NCI-H526 treated with DMSO at 0.1 percent for 48 hours (cell line): ENCODE results near the gene ITPRIP.

ENCODE experiments used
- DNase-seq: peaks from one replicate; lab custom pipeline; 2025; lab: John Stamatoyannopoulos, UW

ITPRIP gene

DNA sequence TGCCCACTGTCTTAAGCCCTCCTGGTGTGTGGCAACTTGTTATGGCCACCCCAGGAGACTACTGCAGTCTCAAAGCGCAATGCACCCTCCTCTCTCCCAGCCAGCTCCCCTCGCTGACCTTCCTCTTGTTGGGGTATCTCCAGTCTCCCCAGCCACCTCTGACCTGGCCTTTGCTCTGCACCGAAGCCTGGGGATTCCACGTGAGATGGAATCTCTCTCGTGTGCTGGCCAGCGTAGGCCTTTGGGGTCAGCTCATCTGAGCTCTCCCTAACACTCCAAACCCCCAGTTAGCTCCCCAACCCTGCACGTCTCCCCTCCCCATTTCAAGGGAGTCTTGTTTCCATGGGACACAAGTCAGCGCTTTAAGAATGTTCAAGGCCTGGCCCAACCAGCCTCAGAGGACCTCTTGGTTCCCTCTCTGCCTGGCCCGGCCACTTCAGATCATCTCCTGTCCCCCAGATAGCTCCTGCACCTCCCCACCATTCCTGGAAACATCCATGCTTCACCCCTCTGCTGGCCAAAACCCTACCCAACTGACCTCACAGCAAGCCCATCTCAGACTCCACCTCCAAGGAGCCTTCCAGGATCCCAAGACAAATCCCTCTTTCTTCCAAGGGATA lies 11.2 kb downstream of the ITPRIP start:
- DNase-seq: no peak

GRCh38 chr10:104325436-104326435 lies 12.5 kb downstream of the ITPRIP start:
- no peak for DNase-seq

DNA sequence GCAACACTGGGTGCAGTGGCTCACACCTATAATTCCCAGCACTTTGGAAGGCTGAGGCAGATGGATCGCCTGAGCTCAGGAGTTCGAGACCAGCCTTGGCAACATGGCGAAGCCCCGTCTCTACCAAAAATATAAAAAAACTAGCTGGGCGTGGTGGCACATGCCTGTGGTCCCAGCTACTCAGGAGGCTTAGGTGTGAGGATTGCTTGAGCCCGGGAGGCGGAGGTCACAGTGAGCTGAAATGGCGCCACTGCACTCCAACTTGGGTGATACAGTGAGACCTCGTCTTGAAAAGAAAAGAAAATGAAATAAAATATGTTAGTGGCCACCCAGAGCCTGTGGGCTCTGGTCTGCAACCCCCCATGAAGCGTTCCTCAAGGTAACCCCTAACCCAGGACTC lies 13.3 kb downstream of the ITPRIP start:
- no peak for DNase-seq

GRCh38 chr10:104324221-104324686 lies 14.0 kb downstream of the ITPRIP start:
- DNase-seq: no peak

DNA sequence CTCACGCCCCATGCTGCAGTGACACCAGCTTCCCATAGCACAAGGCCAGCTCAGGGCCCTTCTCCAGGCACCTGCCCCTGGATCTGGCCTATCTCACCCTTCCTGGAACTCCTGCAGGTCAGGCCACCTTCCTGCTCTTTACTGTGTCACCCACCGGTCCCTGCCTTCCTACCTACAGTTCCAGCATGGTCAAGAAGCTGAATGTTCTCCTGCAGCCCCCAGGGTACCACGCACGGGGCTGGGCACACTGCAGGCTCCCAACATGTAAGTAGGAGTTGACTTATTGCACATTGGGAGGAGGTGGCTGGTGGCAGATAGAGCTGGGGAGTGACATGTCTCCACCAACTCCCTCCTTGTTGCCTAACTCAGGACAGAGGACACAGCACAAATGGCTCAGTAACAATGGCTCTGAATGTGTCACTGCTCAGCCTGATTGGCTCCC lies 14.5 kb downstream of the ITPRIP start:
- DNase-seq: no peak

DNA sequence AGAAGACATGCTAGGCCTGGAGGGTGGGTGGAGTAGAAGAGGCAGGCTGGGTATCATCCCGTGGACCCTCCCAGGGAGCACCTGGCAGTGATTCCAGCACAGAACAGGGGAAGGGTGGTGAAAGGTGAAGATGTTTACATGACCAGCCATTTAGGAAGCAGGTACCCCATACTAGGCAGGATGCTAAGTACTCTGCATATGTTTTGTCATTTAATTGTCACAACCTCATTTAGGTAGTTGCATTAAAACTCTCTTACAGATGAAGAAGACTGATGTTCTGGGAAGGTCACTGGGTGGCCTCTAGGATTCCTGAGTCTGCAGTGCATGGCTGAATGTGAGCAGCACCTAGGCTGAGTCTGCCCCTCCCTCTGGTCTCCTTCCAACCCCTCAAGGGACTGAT lies 15.2 kb downstream of the ITPRIP start:
- DNase-seq: no peak

GRCh38 chr10:104322416-104322782 lies 15.9 kb downstream of the ITPRIP start:
- DNase-seq: peak; percentile 61

- no peak for DNase-seq
These were observed 16.4 kb downstream of the ITPRIP start for GRCh38 chr10:104321725-104322415.

DNA sequence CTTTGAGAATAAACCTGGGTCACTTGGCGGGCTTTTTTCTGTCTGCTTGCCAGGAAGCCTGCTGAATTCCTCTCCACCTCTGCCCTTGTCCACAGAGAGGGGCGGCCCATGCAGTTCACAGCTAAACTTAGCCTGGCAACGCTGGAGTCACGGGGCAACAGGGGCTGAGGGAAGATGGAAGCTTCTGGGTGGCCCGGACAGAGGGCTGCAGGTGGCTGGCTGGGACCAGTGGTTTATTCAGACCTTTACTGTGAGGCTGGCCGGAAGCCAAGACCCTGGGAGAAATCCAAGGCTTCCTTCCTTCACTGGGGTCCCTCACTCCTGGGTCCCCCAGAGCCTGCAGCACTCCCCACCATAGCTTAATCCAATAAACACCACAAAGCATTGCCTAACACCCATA lies 17.0 kb downstream of the ITPRIP start:
- DNase-seq: no peak

GRCh38 chr10:104318810-104319741 lies 19.2 kb downstream of the ITPRIP start:
- DNase-seq: no peak

GRCh38 chr10:104318326-104318725 lies 19.9 kb downstream of the ITPRIP start:
- DNase-seq: no peak

- no peak for DNase-seq
These were observed 20.5 kb downstream of the ITPRIP start for GRCh38 chr10:104317726-104318299.

- no peak for DNase-seq
These were observed 21.0 kb downstream of the ITPRIP start for GRCh38 chr10:104317269-104317710.

- DNase-seq: no peak
These were observed 21.8 kb downstream of the ITPRIP start for GRCh38 chr10:104316321-104317099.

DNA sequence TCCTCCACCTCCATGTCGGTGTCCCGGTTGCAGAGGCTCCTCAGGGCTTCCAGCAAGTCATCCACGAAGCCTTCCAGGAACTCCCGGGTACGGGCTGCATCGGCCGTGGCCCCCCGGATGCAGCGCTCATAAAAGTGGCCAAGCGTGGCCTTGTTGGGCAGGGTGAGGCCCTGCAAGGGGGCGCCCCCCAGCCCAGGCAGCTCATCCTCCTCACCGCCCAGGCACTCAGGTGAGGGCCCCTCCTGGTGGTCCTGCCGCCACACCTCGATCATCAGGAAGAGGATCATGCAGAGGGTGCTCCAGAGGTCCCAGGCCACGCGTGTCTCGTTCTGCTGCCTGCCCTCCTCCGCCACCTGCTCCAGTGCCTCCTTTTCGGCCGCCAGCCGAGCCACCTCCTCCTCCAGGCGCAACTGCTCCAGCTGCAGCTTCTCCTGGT lies 22.8 kb downstream of the ITPRIP start:
- no peak for DNase-seq

DNA sequence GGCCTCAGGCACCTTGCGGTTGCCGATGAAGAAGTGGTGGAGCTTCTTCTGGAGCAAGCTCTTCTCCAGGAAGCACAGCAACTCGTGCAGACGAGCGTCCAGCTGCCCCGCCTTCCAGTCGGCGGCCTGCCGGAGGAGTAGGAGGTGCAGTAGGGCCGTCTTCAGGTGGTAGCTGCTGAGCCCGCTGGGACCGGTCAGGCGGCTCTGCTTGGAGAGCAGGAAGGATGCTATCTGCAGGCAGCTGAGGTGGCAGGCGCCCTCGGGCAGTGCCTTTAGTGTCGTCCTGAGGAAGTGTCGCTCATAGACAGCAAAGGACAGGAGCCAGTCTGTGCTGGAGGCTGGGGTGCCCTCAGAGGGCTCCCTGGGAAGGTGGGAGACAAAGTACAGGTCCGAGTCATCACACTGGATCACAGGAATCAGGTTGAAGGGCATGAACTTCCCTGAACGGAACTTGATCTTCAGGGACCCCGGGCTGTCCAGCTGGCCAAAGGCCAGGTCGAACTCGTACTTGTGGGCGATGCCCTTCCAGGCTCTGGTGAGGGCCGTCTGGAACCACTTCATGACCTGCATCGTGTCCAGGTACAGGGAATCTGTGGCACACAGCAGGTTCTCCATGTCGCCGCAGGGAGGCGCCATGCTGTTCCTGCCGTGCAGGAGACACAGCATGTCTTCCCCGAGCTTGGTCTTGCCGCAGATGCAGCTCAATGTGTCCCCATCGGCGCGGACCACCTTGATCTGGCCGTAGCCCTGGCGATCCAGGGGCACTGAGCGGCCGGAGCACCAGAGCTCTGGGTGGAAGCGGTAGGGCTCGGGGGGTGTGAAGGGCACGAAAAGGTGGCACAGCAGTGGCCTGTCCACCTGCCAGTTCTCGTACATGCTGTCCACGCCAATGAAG lies 23.4 kb downstream of the ITPRIP start:
- no peak for DNase-seq

DNA sequence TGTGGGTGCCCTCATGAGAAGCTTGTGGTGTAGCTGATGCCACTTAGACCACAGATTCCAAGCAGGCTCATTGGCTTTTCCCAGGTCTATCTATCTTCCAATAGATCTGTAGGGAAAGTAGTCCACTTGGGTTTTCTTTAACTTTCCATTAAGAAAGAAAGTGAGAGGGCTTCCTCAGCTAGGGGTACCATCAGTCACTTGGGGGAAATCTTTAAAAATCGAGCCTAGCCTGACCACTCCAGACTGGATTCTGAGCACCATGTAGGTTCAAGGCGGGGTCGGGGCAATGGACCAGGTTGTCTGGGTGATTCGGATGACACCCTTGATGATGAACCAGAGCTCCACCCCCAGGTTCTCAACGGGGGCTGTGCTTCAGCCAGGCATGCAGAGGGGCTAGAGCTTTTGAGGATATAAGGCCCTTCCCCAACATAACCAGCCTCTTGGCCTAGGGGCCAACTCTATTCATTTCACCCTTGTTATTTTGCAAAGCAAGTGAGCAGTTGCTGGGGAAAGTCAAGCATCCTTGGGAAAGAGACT lies 27.0 kb downstream of the ITPRIP start:
- no peak for DNase-seq
